K562 (cell line): ENCODE results near the gene TMEM59. TPM values are rescaled to one million over a fixed set of nuclear protein-coding genes. Genes with fewer than 3 reads are reported as not detected.

Source experiments
- CHD4 ChIP-seq: fragments of 200-600 bp; sonication (generic); IDR thresholded peaks from 3 replicates; pipeline ENCODE4 v1.6.1; 2012; ENCODE audit warnings: low read depth, mild to moderate bottlenecking, mixed read lengths, low read length, inconsistent platforms; ENCODE audit not compliant: insufficient read depth, insufficient replicate concordance, poor library complexity, severe bottlenecking
- CXXC5 ChIP-seq: fragments of 250-450 bp; sonication (Bioruptor Pico); IDR thresholded peaks from 2 replicates; pipeline ENCODE4 v1.8.0; 2022; ENCODE audit warnings: inconsistent platforms, mild to moderate bottlenecking, moderate library complexity
- E2F4 ChIP-seq: sonication (generic); formaldehyde crosslinking; IDR thresholded peaks from 2 replicates; pipeline ENCODE4 v1.8.0; 2022; ENCODE audit warnings: mild to moderate bottlenecking, low read depth, missing genetic modification reagents
- ELK1 ChIP-seq: sonication (generic); formaldehyde crosslinking; IDR thresholded peaks from 2 replicates; pipeline ENCODE4 v1.8.1; 2022; ENCODE audit warnings: missing genetic modification reagents
- EP300 ChIP-seq: IDR thresholded peaks from 2 replicates; pipeline ENCODE4 v1.6.1; 2012; ENCODE audit warnings: low read length, improper control_type of control experiment
- FOXJ2 ChIP-seq: fragments of 200-800 bp; sonication (Bioruptor generic); IDR thresholded peaks from 2 replicates; pipeline ENCODE4 v1.6.1; 2016; ENCODE audit warnings: missing genetic modification characterization, missing compliant biosample characterization
- FOXM1 ChIP-seq, 2 experiments: fragments of 450-650 bp in 1 of 2; sonication (generic) in 1 of 2; formaldehyde crosslinking in 1 of 2; IDR thresholded peaks; 2 replicates each; pipeline versions ENCODE4 v1.6.1 to v1.9.0; 2017 to 2022; ENCODE audit warnings: low read depth in 2 of 2, mild to moderate bottlenecking in 2 of 2, missing genetic modification reagents in 1 of 2, moderate library complexity in 1 of 2
- HNRNPL ChIP-seq: fragments of 200-400 bp; formaldehyde crosslinking; IDR thresholded peaks from 2 replicates; pipeline ENCODE4 v1.6.1; 2017; ENCODE audit warnings: low read depth, mild to moderate bottlenecking, low read length
- MED1 ChIP-seq: sonication (generic); formaldehyde crosslinking; IDR thresholded peaks from 2 replicates; pipeline ENCODE4 v1.8.1; 2023; ENCODE audit warnings: missing genetic modification reagents, borderline replicate concordance
- MYBL2 ChIP-seq, 2 experiments: fragments of 450-650 bp in 1 of 2; sonication (generic) in 1 of 2; formaldehyde crosslinking in 1 of 2; IDR thresholded peaks; 2 replicates each; pipeline versions ENCODE4 v1.6.1 to v1.8.1; 2017 to 2022; ENCODE audit warnings: borderline replicate concordance in 1 of 2, inconsistent platforms in 1 of 2, low read depth in 1 of 2, mild to moderate bottlenecking in 1 of 2, missing genetic modification reagents in 1 of 2, moderate library complexity in 1 of 2
- RBM39 ChIP-seq: fragments of 200-400 bp; formaldehyde crosslinking; optimal IDR thresholded peaks from 2 replicates; pipeline ENCODE3; 2018; ENCODE audit warnings: low read depth, low read length
- ZBTB2 ChIP-seq: fragments of 450-650 bp; IDR thresholded peaks from 2 replicates; pipeline ENCODE4 v1.6.1; 2016; ENCODE audit warnings: antibody characterized with exemption
- ZBTB43 ChIP-seq: sonication (generic); formaldehyde crosslinking; IDR thresholded peaks from 2 replicates; pipeline ENCODE4 v1.8.0; 2023; ENCODE audit warnings: mild to moderate bottlenecking, missing genetic modification reagents
- polyA plus RNA-seq, 8 experiments: library from polyadenylated mRNA; depleted of rRNA in 4 of 8; stranded (reverse) in 5 of 8; unstranded in 3 of 8; fragments of >200 nt; fragmentation: Nextera tagmentation in 2 of 8; fragmentation: Illumina TruSeq in 1 of 8; extraction: Ambion mirVana in 2 of 8; extraction: Trizol in 1 of 8; gene quantifications; 2 replicates each; pipeline versions ENCODE4 v1.2.1 to v1.2.3, GENCODE V29; 2011 to 2014; ENCODE audit warnings: inconsistent platforms in 1 of 8, missing spikeins in 1 of 8
- total RNA-seq, 7 experiments: library from RNA; depleted of rRNA in 6 of 7; stranded (reverse); fragments of >200 nt in 6 of 7; fragmentation: Illumina TruSeq in 2 of 7; extraction: Trizol in 2 of 7; gene quantifications; 2 replicates each; pipeline versions ENCODE4 v1.2.1 to v1.2.3, GENCODE V29; 2011 to 2021; ENCODE audit warnings: low replicate concordance in 1 of 7
- TF ChIP-seq, protein P1 (sequence below): fragments of 450-650 bp; IDR thresholded peaks from 2 replicates; pipeline ENCODE4 v1.6.1; 2016

Gene TMEM59
- total and polyA plus RNA-seq, 9 of the 15 experiments (the other 6 are each of a cell fraction or from before 2014, with no cell fraction given), result 93.1 to 316 (median 151) TPM

DNA sequence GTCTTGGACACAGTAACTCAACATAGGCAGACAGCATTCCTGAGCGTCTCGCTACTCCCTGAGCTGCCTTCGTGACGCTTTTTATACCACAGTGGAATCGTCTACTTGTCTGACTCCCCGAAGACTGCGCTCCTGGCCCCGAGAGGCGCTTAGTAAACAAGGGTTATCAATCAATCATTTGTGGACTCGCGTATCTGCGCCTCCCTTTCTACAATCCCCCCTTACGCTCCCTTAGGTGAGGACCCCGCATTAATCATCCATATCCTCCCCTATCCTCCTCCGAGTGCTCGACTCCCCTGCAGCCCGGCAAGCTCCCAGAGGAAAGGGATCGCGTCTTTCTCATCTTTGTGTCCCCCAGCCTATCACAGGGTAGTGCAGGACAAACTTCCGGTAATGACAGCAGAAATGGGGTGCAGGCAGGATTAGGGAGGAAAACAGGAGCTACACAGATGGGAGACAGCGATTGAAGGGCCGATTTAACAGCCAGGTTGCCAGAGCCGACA lies 522 bp downstream of the TMEM59 start (continued):
- TF ChIP-seq ZBTB43 (CRISPR knock-in tag) (no peak), MYBL2 (IDR thresholded peaks at IDR 0.05; ENCODE audit: low read depth) (no peak), MYBL2 (CRISPR knock-in tag; IDR thresholded peaks at IDR 0.05; ENCODE audit: borderline replicate concordance) (no peak), E2F4 (peak; percentile 56; the same call in 1 of the 2 replicates), FOXM1 (IDR thresholded peaks at IDR 0.05; ENCODE audit: low read depth) (no peak), FOXM1 (CRISPR knock-in tag; IDR thresholded peaks at IDR 0.05; ENCODE audit: low read depth) (no peak), ZBTB2 (0 out of 2 replicates have a peak, but pooled peaks have one; percentile 14), MED1 (CRISPR knock-in tag) (no peak), CXXC5 (CRISPR knock-in tag) (peak; percentile 14), RBM39 (peak; percentile 81), ELK1 (CRISPR knock-in tag) (no peak), FOXJ2 (peak; percentile 74), CHD4 (no peak), HNRNPL (no peak), EP300 (no peak)
- TF ChIP-seq, protein P1, sequence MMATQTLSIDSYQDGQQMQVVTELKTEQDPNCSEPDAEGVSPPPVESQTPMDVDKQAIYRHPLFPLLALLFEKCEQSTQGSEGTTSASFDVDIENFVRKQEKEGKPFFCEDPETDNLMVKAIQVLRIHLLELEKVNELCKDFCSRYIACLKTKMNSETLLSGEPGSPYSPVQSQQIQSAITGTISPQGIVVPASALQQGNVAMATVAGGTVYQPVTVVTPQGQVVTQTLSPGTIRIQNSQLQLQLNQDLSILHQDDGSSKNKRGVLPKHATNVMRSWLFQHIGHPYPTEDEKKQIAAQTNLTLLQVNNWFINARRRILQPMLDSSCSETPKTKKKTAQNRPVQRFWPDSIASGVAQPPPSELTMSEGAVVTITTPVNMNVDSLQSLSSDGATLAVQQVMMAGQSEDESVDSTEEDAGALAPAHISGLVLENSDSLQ, result peak; percentile 82
